Neural progenitor cell (in vitro differentiated cells): ENCODE data around the gene GRID1. TPM values are rescaled to one million over a fixed set of nuclear protein-coding genes. Genes with fewer than 3 reads are reported as not detected.

Source experiments
- DNase-seq: peaks from one replicate; pipeline ENCODE4 v3.0.0-alpha.2; 2016; ENCODE audit warnings: low spot score
- H2AFZ ChIP-seq: fragments of 200-600 bp; sonication (generic); replicated peaks from 2 replicates; pipeline ENCODE4 v1.6.1; 2016; ENCODE audit warnings: antibody characterized with exemption
- H3F3A ChIP-seq: fragments of 200-600 bp; sonication (generic); 2 replicates; pipeline ENCODE4 v1.6.1; 2016; ENCODE audit warnings: antibody characterized with exemption, low read depth
- H3K27ac ChIP-seq: fragments of 200-600 bp; sonication (generic); 2 replicates; pipeline ENCODE4 v1.5.1; 2016; ENCODE audit warnings: mild to moderate bottlenecking
- H3K27me3 ChIP-seq: fragments of 200-600 bp; sonication (generic); 2 replicates; pipeline ENCODE4 v1.6.1; 2016; ENCODE audit warnings: mild to moderate bottlenecking, moderate library complexity
- H3K36me3 ChIP-seq: fragments of 200-600 bp; sonication (generic); 2 replicates; pipeline ENCODE4 v1.5.1; 2016
- H3K4me1 ChIP-seq: fragments of 200-600 bp; sonication (generic); 2 replicates; pipeline ENCODE4 v1.6.1; 2016; ENCODE audit warnings: mixed run types
- H3K4me2 ChIP-seq: fragments of 200-600 bp; sonication (generic); 2 replicates; pipeline ENCODE4 v1.6.1; 2016
- H3K4me3 ChIP-seq: fragments of 200-600 bp; sonication (generic); 2 replicates; pipeline ENCODE4 v1.5.1; 2016
- H3K79me2 ChIP-seq: fragments of 200-600 bp; sonication (generic); 2 replicates; pipeline ENCODE4 v1.6.1; 2016; ENCODE audit warnings: low read depth
- H3K9ac ChIP-seq: fragments of 200-600 bp; sonication (generic); 2 replicates; pipeline ENCODE4 v1.6.1; 2016
- H3K9me3 ChIP-seq: fragments of 200-600 bp; sonication (generic); 2 replicates; pipeline ENCODE4 v1.5.1; 2016; ENCODE audit warnings: low read depth
- H4K20me1 ChIP-seq: fragments of 200-600 bp; sonication (generic); 2 replicates; pipeline ENCODE4 v1.6.1; 2016; ENCODE audit warnings: low read depth
- H3K27ac Mint-ChIP-seq: 3 replicates; pipeline ENCODE4 v1.8.0; 2021; ENCODE audit warnings: mixed read lengths
- H3K27me3 Mint-ChIP-seq: 2 replicates; pipeline ENCODE4 v1.8.0; 2022; ENCODE audit warnings: low read depth, mild to moderate bottlenecking, inconsistent platforms, moderate library complexity, mixed read lengths; ENCODE audit not compliant: insufficient read depth
- H3K36me3 Mint-ChIP-seq: 3 replicates; pipeline ENCODE4 v1.8.0; 2021; ENCODE audit warnings: mixed read lengths
- H3K4me1 Mint-ChIP-seq: 3 replicates; pipeline ENCODE4 v1.8.0; 2021; ENCODE audit warnings: mixed read lengths
- H3K4me3 Mint-ChIP-seq: 3 replicates; pipeline ENCODE4 v1.8.0; 2021; ENCODE audit warnings: mild to moderate bottlenecking, moderate library complexity, mixed read lengths
- H3K9me3 Mint-ChIP-seq: 3 replicates; pipeline ENCODE4 v1.8.0; 2020; ENCODE audit warnings: mixed read lengths
- CTCF ChIP-seq: fragments of 200-600 bp; sonication (generic); IDR thresholded peaks from 2 replicates; pipeline ENCODE4 v1.5.1; 2017; ENCODE audit warnings: antibody characterized with exemption, mild to moderate bottlenecking
- EZH2 ChIP-seq: fragments of 200-600 bp; sonication (generic); IDR thresholded peaks from 2 replicates; pipeline ENCODE4 v1.6.1; 2017; ENCODE audit warnings: antibody characterized with exemption, mild to moderate bottlenecking, moderate library complexity
- EZH2phosphoT487 ChIP-seq: fragments of 200-600 bp; sonication (generic); IDR thresholded peaks from 2 replicates; pipeline ENCODE4 v1.6.1; 2017; ENCODE audit warnings: antibody characterized with exemption
- total RNA-seq: library from RNA; depleted of rRNA; stranded (reverse); fragments of >200 nt; gene quantifications from 2 replicates; pipeline ENCODE4 v1.2.3, GENCODE V29; 2015; ENCODE audit warnings: low replicate concordance

Gene GRID1
- total RNA-seq, 1 donor from 2014 or later = not detected

- H3K27ac ChIP-seq = no peak overlapping the region
- H3F3A ChIP-seq = peaks cover 10% of the 10 kb centered on the region
- no peak overlapping the region for H2AFZ ChIP-seq
- DNase-seq = peak; percentile 14
- peaks cover 72% of the 10 kb centered on the region for H3K27me3 ChIP-seq
- Mint-ChIP-seq H3K9me3 (peaks cover 5% of the 10 kb centered on the region), H3K36me3 (no peaks in the 10 kb centered on the region), H3K27me3 (peaks cover 32% of the 10 kb centered on the region), H3K27ac (no peak overlapping the region), H3K4me1 (peaks cover 17% of the 10 kb centered on the region), H3K4me3 (peak overlapping the region; percentile 75)
- H3K9ac ChIP-seq = no peak overlapping the region
- H3K4me3 ChIP-seq = peak overlapping the region; percentile 48
- H3K4me2 ChIP-seq = peak overlapping the region; percentile 83
- H3K4me1 ChIP-seq = peaks cover 11% of the 10 kb centered on the region
- TF ChIP-seq EZH2 = no peak
- no peak for TF ChIP-seq EZH2phosphoT487
- no peak for TF ChIP-seq CTCF
- no peaks in the 10 kb centered on the region for H3K79me2 ChIP-seq
- H3K9me3 ChIP-seq = peaks cover 3% of the 10 kb centered on the region
- no peaks in the 10 kb centered on the region for H4K20me1 ChIP-seq
- H3K36me3 ChIP-seq = no peaks in the 10 kb centered on the region
Measured at GRCh38 chr10:86402283-86402941, 35.8 kb upstream of the GRID1 start.

- Mint-ChIP-seq H3K36me3 (no peaks in the 10 kb centered on the region), H3K4me3 (peak overlapping the region; percentile 75), H3K9me3 (peaks cover 5% of the 10 kb centered on the region), H3K27me3 (peaks cover 32% of the 10 kb centered on the region), H3K4me1 (peaks cover 17% of the 10 kb centered on the region), H3K27ac (no peak overlapping the region)
- peak overlapping the region; percentile 83 for H3K4me2 ChIP-seq
- H3K9ac ChIP-seq = no peak overlapping the region
- peak overlapping the region; percentile 88 for H2AFZ ChIP-seq
- peaks cover 10% of the 10 kb centered on the region for H3F3A ChIP-seq
- H3K79me2 ChIP-seq = no peaks in the 10 kb centered on the region
- H4K20me1 ChIP-seq = no peaks in the 10 kb centered on the region
- peak; percentile 38 for DNase-seq
- H3K4me1 ChIP-seq = peaks cover 11% of the 10 kb centered on the region
- H3K27me3 ChIP-seq = peaks cover 78% of the 10 kb centered on the region
- TF ChIP-seq CTCF = no peak
- peak; percentile 74 for TF ChIP-seq EZH2
- peak; percentile 27 for TF ChIP-seq EZH2phosphoT487
- peaks cover 3% of the 10 kb centered on the region for H3K9me3 ChIP-seq
- H3K36me3 ChIP-seq = no peaks in the 10 kb centered on the region
- peak overlapping the region; percentile 48 for H3K4me3 ChIP-seq
- H3K27ac ChIP-seq = no peak overlapping the region
Measured at GRCh38 chr10:86401588-86402282, 35.1 kb upstream of the GRID1 start.

- Histone ChIP-seq H3K27ac (no peak overlapping the region), H3K4me2 (peak overlapping the region; percentile 83), H3K79me2 (no peaks in the 10 kb centered on the region), H3K36me3 (no peaks in the 10 kb centered on the region), H2AFZ (peak overlapping the region; percentile 88), H3K9me3 (peaks cover 3% of the 10 kb centered on the region), H4K20me1 (no peaks in the 10 kb centered on the region), H3K27me3 (peaks cover 86% of the 10 kb centered on the region), H3K4me3 (peak overlapping the region; percentile 48), H3F3A (peaks cover 10% of the 10 kb centered on the region), H3K9ac (no peak overlapping the region), H3K4me1 (peaks cover 11% of the 10 kb centered on the region)
- H3K27me3 Mint-ChIP-seq = peaks cover 32% of the 10 kb centered on the region
- peak; percentile 69 for DNase-seq
- H3K4me1 Mint-ChIP-seq = peaks cover 17% of the 10 kb centered on the region
- H3K4me3 Mint-ChIP-seq = peak overlapping the region; percentile 87
- peak; percentile 17 for TF ChIP-seq CTCF
- TF ChIP-seq EZH2 = peak; percentile 66
- peak; percentile 76 for TF ChIP-seq EZH2phosphoT487
- H3K9me3 Mint-ChIP-seq = peaks cover 5% of the 10 kb centered on the region
- no peaks in the 10 kb centered on the region for H3K36me3 Mint-ChIP-seq
- no peak overlapping the region for H3K27ac Mint-ChIP-seq
Measured at GRCh38 chr10:86400705-86401587, 34.4 kb upstream of the GRID1 start.
